CD4-positive, alpha-beta T cell treated with Interleukin-15 for 1 hour (primary cell): ENCODE results near the gene BIN1.

Experiments
- DNase-seq: peaks from one replicate; pipeline ENCODE4 v3.0.0-alpha.2; 2020

BIN1 gene

DNA sequence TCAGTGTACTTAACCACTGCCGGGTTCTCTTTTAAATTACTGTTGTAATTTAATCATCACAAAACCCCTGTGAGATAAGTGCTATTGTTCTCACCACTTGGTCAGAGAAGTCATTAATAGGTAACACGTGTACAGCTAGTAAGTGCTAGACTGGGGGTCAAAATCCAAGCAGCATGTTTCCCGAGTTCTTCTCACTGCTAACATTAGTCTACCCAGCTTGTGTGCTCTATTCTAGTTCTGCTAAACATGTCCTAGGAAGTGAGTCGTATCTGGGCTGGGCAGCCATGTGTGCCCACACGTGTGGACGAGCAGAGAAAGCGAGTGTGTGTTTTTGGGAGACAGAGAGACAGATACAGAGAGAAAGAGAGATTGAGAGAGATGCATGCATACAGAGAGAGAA, 94.1 kb downstream of the BIN1 start:
- no peak for DNase-seq

DNA sequence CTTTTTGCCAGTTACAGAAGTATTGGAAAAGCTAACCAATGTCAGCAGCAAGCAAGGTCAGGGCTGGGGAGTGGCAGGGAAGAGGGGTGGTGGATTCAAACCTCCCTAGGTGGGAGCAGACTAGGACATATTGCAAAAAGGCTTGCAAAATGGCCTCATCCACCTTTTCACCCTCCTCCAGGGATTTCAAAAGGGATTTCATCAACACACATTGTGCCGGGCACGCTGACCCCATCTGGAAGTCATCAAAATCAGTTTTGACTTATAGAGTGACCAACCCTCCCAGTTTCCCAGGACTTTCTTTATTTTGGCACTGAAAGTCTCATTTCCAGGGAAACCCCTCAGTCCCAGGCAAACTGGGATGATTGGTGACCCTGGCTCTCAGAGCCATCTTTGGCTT, 94.7 kb downstream of the BIN1 start:
- DNase-seq, result no peak

DNA sequence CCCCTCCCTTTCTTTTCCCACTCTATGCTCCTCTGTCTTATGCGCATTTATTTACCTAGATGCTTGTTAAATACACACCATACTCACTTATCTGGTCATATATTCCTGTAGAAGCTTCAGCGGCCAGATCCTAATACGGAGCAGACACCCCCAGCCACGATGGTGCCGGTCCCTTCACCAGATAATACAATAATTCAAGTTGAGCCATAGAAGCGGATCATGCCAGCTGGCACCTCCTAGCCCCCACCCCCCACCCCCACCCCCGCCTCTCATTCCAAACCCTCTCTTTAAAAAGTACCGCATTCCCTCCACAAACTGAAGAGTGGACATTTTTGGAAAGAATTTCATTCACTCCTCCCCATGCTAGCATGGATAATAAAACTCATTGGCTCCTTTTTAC, 95.2 kb downstream of the BIN1 start:
- no peak for DNase-seq

DNA sequence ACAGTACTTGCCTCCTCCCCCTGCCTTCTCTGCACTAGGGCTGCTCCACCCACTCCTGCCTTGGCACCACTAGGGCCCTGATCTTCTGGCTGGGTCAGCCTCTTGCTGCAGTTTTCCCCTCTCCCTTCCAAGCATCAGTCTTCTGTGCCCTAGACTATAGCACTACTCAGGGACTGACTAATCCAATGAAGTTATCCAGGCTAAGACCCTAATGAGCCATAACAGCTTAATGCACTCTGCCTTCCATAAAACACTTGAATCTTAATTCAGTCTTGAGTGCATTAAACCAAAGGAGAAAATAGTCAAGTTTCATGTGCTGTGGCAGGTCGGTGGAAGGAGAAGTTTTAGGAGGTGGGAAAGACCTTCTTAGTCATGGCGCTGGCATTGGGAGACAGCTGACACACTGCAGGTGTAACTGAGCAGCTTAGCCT, 95.7 kb downstream of the BIN1 start:
- no peak for DNase-seq

DNA sequence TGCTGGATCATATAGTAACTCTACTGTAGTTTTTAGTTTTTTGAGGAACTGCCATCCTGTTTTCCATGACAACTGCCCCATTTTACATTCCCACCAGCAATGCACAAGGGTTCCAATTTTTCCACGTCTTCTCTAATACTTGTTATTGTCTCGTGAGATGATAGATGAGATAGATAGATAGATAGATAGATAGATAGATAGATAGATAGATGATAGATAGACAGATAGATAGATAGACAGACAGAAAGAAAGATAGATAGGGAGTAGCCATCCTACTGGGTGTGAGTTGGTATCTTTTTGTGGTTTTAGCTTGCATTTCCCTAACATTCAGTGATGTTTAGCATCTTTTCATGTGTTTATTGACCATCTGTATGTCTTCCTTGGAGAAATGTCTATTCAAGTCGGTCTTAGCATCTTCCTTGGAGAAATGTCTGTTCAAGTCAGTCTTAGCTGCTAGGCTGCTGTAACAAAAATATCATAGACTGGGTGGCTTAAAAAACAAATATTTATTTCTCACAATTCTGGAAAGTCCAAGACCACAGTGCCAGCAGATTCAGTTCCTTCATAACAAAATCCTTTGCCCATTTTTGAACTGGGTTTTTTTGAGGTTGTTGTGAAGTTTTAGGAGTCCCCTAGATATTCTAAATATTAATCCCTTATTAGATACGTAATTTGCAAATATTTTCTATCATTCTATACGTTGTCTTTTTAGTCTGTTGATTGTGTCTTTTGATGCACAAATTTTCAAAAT, 98.5 kb downstream of the BIN1 start:
- no peak for DNase-seq

DNA sequence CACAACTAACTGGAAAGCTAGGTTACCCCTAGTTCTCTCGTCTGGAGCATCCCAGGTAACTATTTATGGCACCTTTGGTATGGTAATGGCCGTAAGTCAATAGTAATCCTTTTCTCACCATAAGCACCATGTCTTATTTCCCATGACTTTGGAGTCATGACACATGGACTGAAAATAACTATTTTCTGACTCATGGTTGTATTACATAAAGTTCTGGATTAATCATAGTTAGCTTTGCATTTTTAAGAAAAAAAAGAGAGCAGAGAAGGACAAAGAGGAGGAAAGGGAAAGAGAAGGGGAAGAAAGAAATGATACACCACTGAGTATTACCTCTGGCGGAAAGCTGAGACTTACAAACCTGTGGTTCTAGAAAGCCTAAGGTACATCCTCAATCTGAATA, 99.3 kb downstream of the BIN1 start:
- no peak for DNase-seq

DNA sequence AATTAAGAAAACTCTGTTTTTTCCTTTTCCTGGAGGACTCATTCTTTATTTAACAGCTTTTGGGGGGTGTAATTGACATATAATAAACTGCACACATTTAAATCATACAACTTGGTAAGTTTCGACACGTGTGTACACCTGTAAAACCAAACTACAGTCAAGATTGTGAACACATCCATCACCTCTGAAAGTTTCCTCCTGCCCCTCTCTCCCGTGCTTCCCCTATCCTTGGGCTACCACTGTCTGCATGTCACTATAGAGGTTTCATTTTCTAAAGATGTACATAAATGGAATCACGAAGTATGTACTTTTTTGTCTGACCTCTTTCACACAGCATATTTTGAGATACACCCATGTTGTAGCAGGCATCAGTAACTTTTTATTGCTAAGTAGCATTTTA, 100.0 kb downstream of the BIN1 start:
- no peak for DNase-seq

DNA sequence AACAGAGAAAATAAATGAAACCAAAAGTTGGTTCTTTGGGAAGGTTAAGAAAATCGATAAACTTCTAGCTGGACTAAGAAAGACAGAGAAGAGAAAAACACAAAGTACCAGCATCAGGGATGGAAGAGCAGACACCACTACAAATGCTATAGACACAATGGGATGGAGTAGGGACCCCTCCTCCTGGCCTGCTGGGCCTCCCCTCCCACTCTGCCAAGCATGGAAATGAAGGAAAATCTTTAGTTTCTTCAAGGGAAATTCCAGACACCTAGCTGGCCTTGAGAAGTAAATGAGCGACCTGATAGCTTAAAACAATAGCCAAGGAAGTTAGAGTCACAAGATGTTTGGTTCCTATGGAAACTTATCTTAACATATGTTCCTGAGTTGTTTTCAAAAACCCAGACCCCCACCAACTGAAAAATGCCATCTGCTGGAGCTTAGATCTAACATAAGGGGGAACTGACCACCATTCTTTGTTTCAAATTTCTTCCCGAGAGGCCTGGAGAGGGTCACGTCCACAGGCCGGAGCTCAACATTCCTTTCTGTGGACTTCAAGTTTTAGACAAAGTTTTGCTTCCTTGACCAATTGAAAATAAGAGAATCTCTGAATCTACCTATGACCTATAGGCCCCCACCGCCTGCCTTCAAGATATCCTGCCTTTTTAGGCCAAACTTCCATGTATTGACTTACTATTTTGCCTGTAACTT, 101.9 kb downstream of the BIN1 start:
- no peak for DNase-seq

DNA sequence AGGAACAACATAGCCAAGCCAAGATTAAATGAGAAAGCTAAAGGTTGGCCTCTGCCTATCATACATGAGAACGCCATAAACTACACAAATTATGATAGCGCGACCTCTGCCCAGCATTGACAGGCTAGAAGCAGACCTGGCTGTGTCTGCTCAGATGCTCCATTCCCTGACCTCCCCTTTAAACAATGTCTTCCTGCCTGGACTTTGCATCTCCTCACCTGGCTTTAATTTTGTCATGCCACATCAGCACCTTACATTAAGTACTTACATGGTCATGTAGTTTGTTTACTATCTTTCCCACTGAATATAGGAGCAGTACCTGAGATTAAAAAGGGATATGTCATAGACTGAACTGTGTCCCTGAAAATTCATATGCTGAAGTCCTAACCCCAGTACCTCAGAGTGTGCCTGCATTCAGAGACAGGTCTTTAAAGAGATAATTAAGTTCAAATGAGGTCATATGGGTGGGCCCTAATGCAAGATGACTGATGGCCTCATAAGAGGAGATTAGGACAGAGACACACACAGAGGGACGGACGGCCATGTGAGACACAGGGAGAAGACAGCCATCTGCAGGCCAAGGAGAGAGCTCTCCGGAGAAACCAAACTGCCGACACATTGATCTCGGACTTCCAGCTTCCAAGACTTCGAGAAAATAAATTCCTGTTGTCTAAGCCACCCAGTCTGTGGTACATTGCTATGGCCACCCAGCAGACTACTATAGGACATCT, 103.7 kb downstream of the BIN1 start:
- DNase-seq, result no peak

DNA sequence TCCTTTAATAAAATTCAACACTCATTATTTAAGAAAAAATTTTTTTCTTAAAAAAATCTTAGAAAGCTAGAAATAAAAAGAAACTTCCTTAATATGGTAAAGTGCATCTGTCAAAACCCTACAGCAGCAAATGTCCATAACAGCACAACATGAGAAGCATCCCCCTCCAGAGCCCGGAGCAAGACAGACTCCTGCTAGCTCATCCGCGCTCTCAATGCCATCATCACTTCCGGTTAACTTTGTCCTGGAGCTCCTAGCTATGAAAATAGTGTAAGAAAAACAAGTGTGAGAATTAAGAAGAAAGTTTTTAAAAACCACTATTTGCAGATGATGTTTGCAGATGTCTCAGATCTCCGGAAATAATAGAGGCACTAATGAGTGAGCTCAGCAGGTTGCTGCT, 105.2 kb downstream of the BIN1 start:
- DNase-seq, result no peak

DNA sequence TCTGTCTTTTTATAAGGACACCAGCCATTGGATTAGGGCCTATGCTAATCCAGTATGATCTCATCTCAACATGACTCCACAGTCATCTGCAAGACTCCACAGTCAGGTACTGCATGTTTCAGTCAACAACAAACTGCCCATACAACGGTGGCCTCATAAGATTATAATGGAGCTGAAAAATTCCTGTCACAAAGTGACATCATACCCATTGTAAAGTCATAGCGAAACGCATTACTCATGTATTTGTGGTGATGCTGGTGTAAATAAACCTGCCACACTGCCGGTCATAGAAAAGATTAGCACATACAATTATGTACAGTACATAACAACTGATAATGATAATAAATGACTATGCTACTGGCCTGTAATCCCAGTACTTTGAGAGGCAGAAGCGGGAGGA, 106.0 kb downstream of the BIN1 start:
- no peak for DNase-seq

DNA sequence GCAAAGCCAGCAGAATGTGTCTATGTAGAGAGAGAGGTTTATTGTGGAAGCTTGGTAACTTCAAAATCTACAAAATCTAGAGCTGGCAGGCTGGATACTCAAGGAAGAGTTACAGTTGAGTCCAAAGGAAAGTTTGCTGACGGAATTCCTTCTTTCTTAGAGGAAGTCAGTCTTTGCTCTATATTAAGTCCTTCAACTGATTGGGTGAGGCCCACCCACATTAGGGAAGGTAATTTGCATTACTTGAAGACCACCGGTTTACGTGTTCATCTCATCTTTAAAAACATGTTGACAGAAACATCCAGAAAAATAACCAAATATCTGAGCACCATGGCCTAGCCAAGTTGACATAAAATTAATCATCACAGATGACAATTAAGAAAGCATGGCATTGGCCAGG, 106.8 kb downstream of the BIN1 start:
- no peak for DNase-seq

DNA sequence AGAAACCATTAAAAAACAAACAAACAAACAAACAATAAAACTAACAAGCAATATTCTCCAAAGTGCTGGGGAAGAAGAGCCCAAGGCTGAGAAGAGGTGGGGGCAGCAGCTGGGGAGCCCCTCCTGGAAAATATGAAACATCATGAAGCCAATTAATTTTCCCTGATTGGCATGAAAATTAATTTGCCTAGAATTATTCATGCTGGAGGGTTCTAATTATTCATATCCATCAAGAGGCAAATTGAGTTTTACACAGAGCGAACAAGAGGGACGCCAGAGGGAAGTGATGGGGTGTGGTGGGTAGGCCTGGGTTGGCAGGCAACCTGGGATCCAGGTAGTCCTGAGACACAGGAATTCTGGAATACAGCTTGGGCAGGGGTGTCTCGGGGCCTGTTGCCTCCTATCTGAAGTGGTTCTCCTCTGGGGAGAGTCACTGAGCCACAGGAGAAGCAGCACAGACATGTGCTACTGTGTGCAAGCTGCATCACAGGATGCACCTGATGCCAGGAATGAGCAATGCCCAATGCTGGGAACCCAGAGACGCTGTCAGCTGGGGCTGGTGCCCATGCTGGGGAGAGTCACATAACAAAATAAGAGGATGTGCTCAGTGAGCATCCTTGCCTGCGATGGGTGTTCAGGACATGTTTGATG, 107.7 kb downstream of the BIN1 start:
- DNase-seq, result no peak

DNA sequence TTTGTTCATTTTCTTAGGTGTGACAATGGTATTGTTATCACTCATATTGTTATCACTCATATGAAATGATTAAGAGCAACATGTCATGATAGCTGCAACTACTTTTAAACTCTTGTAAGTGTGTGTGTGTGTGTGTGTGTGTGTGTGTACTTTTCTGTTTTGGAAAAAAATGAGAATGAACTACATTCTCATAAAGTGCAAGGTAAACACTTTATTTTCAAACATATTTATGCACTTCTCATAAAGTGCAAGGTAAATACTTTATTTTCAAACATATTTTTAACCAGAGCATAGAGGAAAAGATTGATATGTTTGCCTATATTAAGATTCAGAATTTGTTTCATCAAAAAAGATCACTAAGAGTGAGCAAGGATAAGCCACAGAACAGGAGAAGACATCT, 108.5 kb downstream of the BIN1 start:
- DNase-seq, result no peak
